ENCODE data around the gene RHBDL2. TPM values are rescaled to one million over a fixed set of nuclear protein-coding genes. Genes with fewer than 3 reads are reported as not detected.

Gene RHBDL2
- total RNA-seq, 1 experiment from 2014 or later = not detected

DNA sequence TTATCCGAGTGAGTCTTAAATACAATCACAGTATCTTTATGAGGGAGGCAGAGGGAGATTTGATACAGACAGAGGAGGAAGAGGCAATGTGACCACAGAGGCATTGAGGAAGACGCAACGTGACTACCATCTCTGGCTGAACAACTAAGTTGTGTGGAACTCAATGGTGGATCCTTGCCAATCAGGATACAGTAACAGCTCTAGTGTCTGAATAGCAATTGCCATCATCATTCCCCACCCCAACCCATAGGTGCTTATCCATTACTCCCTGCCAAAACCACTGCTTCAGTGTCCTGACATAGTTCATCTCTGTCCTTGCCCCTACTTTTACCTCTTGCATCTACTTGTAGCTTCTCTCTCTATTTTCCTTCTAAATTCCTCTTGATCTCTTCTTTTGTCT is 20.5 kb upstream of the RHBDL2 start:
- intact Hi-C loops (cut with micrococcal nuclease) = loop anchor here (5.0 kb wide), 1 partner anchor 65 kb away; the partner anchor contains the start of gene NDUFS5
- H3K9me3 ChIP-seq (ENCODE audit: control insufficient read depth in 1 of 2, insufficient read depth in 1 of 2, low read depth in 1 of 2, low read length in 2 of 2) = no peaks in the 10 kb centered on the region
- TF ChIP-seq, protein P1, sequence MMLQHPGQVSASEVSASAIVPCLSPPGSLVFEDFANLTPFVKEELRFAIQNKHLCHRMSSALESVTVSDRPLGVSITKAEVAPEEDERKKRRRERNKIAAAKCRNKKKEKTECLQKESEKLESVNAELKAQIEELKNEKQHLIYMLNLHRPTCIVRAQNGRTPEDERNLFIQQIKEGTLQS (IDR thresholded peaks at IDR 0.05) = 0 out of 2 replicates have a peak, but pooled peaks have one; percentile 28
- TF ChIP-seq ZNF274 (IDR thresholded peaks at IDR 0.05; ENCODE audit: low read depth, low read length) = no peak
- TF ChIP-seq CBX3 (IDR thresholded peaks at IDR 0.05; ENCODE audit: low read depth) = no peak
- TF ChIP-seq, protein P2, sequence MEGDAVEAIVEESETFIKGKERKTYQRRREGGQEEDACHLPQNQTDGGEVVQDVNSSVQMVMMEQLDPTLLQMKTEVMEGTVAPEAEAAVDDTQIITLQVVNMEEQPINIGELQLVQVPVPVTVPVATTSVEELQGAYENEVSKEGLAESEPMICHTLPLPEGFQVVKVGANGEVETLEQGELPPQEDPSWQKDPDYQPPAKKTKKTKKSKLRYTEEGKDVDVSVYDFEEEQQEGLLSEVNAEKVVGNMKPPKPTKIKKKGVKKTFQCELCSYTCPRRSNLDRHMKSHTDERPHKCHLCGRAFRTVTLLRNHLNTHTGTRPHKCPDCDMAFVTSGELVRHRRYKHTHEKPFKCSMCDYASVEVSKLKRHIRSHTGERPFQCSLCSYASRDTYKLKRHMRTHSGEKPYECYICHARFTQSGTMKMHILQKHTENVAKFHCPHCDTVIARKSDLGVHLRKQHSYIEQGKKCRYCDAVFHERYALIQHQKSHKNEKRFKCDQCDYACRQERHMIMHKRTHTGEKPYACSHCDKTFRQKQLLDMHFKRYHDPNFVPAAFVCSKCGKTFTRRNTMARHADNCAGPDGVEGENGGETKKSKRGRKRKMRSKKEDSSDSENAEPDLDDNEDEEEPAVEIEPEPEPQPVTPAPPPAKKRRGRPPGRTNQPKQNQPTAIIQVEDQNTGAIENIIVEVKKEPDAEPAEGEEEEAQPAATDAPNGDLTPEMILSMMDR (IDR thresholded peaks at IDR 0.05 in 2 of 3, conservative IDR thresholded peaks at IDR 0.05 in 1 of 3; ENCODE audit: borderline replicate concordance in 1 of 3, insufficient read depth in 1 of 3, low read depth in 2 of 3, low read length in 2 of 3) = no peak
- no peak for TF ChIP-seq POLR2AphosphoS5 (IDR thresholded peaks at IDR 0.05; ENCODE audit: low read depth, low read length)
- TF ChIP-seq, protein P3, sequence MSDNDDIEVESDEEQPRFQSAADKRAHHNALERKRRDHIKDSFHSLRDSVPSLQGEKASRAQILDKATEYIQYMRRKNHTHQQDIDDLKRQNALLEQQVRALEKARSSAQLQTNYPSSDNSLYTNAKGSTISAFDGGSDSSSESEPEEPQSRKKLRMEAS (IDR thresholded peaks at IDR 0.05) = peak; percentile 29; the same call in 1 of the 2 replicates
- no peak for ATAC-seq
- no TSS peak for BruUV-seq (replicated peaks)
- no peak for DNase-seq (ENCODE audit: low read depth, low spot score)
- H2AFZ ChIP-seq (ENCODE audit: low read depth, low read length, poor library complexity, severe bottlenecking) = peak overlapping the region; percentile 95
- POLR2A ChIA-PET = no interaction called here
- CTCF ChIA-PET = no interaction called here
- H3K4me3 ChIP-seq (replicated peaks in 1 of 2; ENCODE audit: low read depth in 1 of 2, low read length in 2 of 2) = no peak overlapping the region
- H3K27ac ChIP-seq (ENCODE audit: low read depth, low read length) = no peak overlapping the region
- H3K36me3 ChIP-seq (ENCODE audit: control insufficient read depth in 1 of 2, insufficient read depth in 2 of 2, low read length in 2 of 2) = no peaks in the 10 kb centered on the region
- H3K27me3 ChIP-seq (ENCODE audit: insufficient read depth, low read length) = no peaks in the 10 kb centered on the region
- no peaks in the 10 kb centered on the region for H3K9me2 ChIP-seq (ENCODE audit: insufficient read depth)
- RAD21 ChIA-PET (ENCODE audit: low non-redundant PET in 1 of 2, low total read pairs in 2 of 2, uncharacterized antibody in 2 of 2, unreplicated experiment in 2 of 2) = no interaction called here
- no peaks in the 10 kb centered on the region for H4K20me1 ChIP-seq (ENCODE audit: insufficient read depth)
- peaks cover 33 to 59% of the 10 kb centered on the region in 2 experiments for H3K4me1 ChIP-seq (ENCODE audit: control insufficient read depth in 1 of 2, insufficient read depth in 2 of 2, low read length in 2 of 2)
- H3K79me2 ChIP-seq (ENCODE audit: insufficient read depth, low read length) = no peaks in the 10 kb centered on the region
- H3K9ac ChIP-seq (ENCODE audit: low read length) = no peak overlapping the region
- H3K4me2 ChIP-seq (ENCODE audit: low read length) = peak overlapping the region; percentile 40
